ENCODE measurements around the gene PTPRN2. TPM values are rescaled to one million over a fixed set of nuclear protein-coding genes. Genes with fewer than 3 reads are reported as not detected.

Gene PTPRN2
- total and polyA plus RNA-seq, 2 of the 8 experiments (the other 6 are each of a cell fraction or from before 2014, with no cell fraction given) = 2.6 to 4.5 TPM

DNA sequence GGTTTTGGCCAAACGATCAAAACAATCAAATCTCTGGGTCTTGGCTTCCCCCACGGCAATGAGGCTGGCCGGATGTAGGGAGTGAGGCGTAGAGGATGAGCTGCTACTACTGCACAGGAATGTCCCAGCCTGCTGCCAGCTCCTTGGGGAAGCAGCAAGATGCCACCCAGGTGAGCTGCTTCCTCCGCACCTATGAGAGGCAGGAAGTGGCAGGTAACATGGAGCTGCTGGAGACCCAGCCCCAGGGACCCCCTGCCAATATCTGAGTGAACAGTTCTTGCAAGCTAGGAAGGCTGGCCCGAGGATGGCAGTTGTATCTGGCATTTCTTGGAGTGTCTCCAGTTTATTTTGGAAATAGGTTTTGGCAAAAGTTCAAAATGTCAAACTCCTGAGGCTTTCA is 837.3 kb downstream of the PTPRN2 start:
- no peak overlapping the region for H2BK12ac ChIP-seq (ENCODE audit: low read depth, low read length)
- ChIA-PET POLR2A (ENCODE audit: partially characterized antibody) (interaction anchor here (1.0 kb wide), 1 partner anchor 29 kb away, joined by 3 read pairs; no protein-coding TSS in a partner anchor), CTCF (ENCODE audit: partially characterized antibody) (interaction anchor here (0.8 to 1.4 kb wide), 2 partner anchors 11 to 124 kb away, joined by 3 read pairs; no protein-coding TSS in a partner anchor)
- no peak for FAIRE-seq
- 93% methylated on average over 6 of the region's 6 CpGs; no CpG with 5 or more reads in 1 of the 2 experiments for WGBS, 2 experiments (ENCODE audit: extremely low coverage in 1 of 2, insufficient coverage in 1 of 2, insufficient read length in 1 of 2, insufficient replicate concordance in 2 of 2, low coverage in 1 of 2, low lambda C conversion rate in 2 of 2, missing lambda C conversion rate in 1 of 2)
- no peak overlapping the region for H3K4me3 ChIP-seq (ENCODE audit: extremely low read depth in 1 of 4, insufficient read depth in 2 of 4, low read depth in 3 of 4, low read length in 4 of 4)
- no peak overlapping the region for H3K23ac ChIP-seq (ENCODE audit: insufficient read length)
- no peak overlapping the region for H4K91ac ChIP-seq (replicated peaks; ENCODE audit: insufficient read length, low read length)
- H3K23me2 ChIP-seq (ENCODE audit: low read depth, low read length) = no peaks in the 10 kb centered on the region
- H2AFZ ChIP-seq (ENCODE audit: low read length) = no peak overlapping the region
- no peak overlapping the region for H3K4me2 ChIP-seq (ENCODE audit: insufficient read depth in 1 of 2, low read depth in 2 of 2, low read length in 2 of 2)
- DNase-seq (ENCODE audit: low read depth in 1 of 2, low spot score in 2 of 2) = no peak
- H3K4ac ChIP-seq (replicated peaks; ENCODE audit: insufficient read length, low read depth, low read length) = peak overlapping the region; percentile 65
- H4K5ac ChIP-seq (ENCODE audit: insufficient read length, low read depth, low read length) = no peak overlapping the region
- no peaks in the 10 kb centered on the region for H3K9me3 ChIP-seq (ENCODE audit: insufficient read depth in 2 of 2, low read depth in 1 of 2, low read length in 1 of 2)
- H4K8ac ChIP-seq (ENCODE audit: extremely low read depth, insufficient read depth, low read length) = no peak overlapping the region
- H3K27me3 ChIP-seq (replicated peaks in 1 of 4; ENCODE audit: control insufficient read depth in 3 of 4, extremely low read depth in 1 of 4, insufficient read depth in 3 of 4, low read length in 3 of 4) = no peaks in the 10 kb centered on the region
- H2BK5ac ChIP-seq (ENCODE audit: low read depth, low read length) = 0 out of 2 replicates have a peak overlapping the region, but pooled peaks have one; percentile 24
- no peak overlapping the region for H3K14ac ChIP-seq (ENCODE audit: insufficient read length)
- no peaks in the 10 kb centered on the region for H3K36me3 ChIP-seq (ENCODE audit: control insufficient read depth in 2 of 4, insufficient read depth in 4 of 4, low read length in 3 of 4)
- H4K20me1 ChIP-seq (replicated peaks in 1 of 2; ENCODE audit: control insufficient read depth in 1 of 2, insufficient read depth in 2 of 2, low read length in 2 of 2) = no peaks in the 10 kb centered on the region
- no peak overlapping the region for H2BK20ac ChIP-seq (ENCODE audit: low read length)
- TF ChIP-seq SRF (IDR thresholded peaks at IDR 0.05; ENCODE audit: low read depth, low read length) (no peak), HDAC6 (IDR thresholded peaks at IDR 0.05; ENCODE audit: low read depth, low read length) (no peak), MAX (IDR thresholded peaks at IDR 0.05) (no peak), TEAD4 (IDR thresholded peaks at IDR 0.05; ENCODE audit: low read depth, low read length) (no peak), KDM5A (IDR thresholded peaks at IDR 0.05; ENCODE audit: low read length) (no peak), YY1 (IDR thresholded peaks at IDR 0.05; ENCODE audit: low read depth, low read length) (no peak), RNF2 (IDR thresholded peaks at IDR 0.05; ENCODE audit: borderline replicate concordance, low read depth, low read length, missing control alignments, poor library complexity, severe bottlenecking) (no peak), CBX8 (IDR thresholded peaks at IDR 0.05; ENCODE audit: borderline replicate concordance, low read depth, low read length) (no peak), SIX5 (IDR thresholded peaks at IDR 0.05; ENCODE audit: low read depth, low read length) (no peak)
- H3K18ac ChIP-seq (ENCODE audit: extremely low read depth, low read length) = no peak overlapping the region
- no peak overlapping the region for H3K27ac ChIP-seq (ENCODE audit: low read depth, low read length)
- H3K9ac ChIP-seq (replicated peaks in 1 of 4; ENCODE audit: extremely low read depth in 1 of 4, low read depth in 3 of 4, low read length in 3 of 4) = peak overlapping the region in 1 of 4 experiments; percentile 13; a peak in 2 of 7 replicates
- no peaks in the 10 kb centered on the region for H3K79me1 ChIP-seq (ENCODE audit: low read depth, low read length)
- H3K79me2 ChIP-seq (ENCODE audit: control insufficient read depth in 1 of 2, insufficient read depth in 2 of 2, low read length in 2 of 2) = no peaks in the 10 kb centered on the region
- H3K56ac ChIP-seq (replicated peaks; ENCODE audit: insufficient read length, low read depth, low read length) = no peak overlapping the region
- H3K4me1 ChIP-seq (replicated peaks in 1 of 4; ENCODE audit: control insufficient read depth in 3 of 4, insufficient read depth in 4 of 4, low read length in 3 of 4) = no peaks in the 10 kb centered on the region
- H2BK15ac ChIP-seq (ENCODE audit: low read length) = no peak overlapping the region
- no peak overlapping the region for H2BK120ac ChIP-seq (replicated peaks; ENCODE audit: low read depth, low read length)
- no peak overlapping the region for H2AK5ac ChIP-seq (ENCODE audit: low read depth, low read length)

All from H1 (cell line).